ENCODE measurements around the gene PLS3.

The PLS3 gene

DNA sequence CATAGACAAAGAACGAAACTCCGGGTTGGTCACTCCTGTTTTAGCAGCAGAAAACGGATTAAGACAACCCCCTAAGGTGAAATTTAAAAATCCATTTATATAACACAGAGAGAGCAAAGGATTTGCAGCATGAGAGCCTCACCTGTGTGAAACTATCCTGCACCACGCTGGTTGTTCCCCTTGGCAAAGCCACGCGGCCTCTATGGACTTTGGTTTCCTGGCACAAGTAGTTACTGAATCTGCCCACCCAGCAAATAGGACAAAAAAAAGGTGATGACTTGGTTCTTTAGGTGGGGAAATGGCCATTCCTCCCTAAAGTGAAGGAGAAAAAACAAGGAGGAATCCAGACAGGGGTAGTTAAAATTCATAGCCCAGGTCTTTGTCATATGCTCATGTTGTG is 133.1 kb downstream of the PLS3 start:
- DNase-seq (ENCODE audit: low read depth), result no peak

DNA sequence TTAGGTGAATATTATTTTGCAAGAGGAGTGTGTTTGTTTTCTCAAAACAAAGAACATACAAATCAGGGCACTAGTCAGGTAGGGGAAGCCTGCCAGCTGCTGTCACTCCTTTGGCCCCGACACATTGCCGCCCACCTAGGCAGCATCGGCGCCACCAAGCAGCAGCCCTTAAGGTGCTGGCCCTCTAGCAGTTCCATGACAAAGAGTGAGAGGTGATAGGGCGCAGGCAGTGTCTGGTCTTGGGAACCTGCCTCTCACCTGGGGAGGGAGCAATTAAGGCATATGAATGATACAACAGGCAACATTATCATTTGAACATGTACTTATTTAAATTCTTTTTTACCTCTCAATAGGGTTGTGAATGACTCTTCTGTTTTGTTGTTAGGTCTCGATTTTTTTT is 135.1 kb downstream of the PLS3 start:
- no peak for DNase-seq (ENCODE audit: low read depth)

DNA sequence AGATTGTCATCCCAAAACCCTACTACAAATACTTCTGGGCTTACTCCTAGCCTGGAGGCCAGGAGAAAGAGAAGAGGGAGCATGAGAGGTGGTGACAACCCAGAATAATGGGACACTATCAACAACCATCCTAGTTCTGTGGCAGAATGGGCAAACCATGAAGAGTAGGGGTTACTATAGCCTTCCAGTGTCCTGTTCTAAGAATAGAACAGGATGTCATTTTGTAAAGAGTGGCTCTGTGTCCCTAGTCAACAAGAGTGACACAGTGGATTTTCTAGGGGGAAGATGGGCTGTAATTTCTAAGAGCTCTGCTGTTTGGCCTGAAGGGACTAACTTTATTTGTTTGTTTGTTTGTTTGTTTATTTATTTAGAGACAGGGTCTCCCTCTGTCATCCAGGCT is 136.0 kb downstream of the PLS3 start:
- no peak for DNase-seq (ENCODE audit: low read depth)

DNA sequence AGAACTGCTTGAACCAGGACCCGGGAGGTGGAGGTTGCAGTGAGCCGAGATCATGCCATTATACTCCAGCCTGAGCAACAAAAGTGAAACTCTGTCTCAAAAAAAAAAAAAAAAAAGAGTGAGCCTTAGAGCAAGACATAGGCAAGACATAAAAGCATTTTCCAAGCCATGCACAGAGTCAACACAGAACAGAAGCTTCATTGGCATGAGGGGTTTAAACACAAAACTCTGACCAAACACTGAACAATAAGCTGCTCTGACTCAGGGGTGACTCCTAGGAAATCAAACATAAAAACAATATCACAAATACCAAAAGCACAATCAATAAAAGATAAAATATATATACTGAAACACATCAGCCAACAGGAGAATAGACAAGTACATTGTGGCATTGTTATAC is 136.8 kb downstream of the PLS3 start:
- no peak for DNase-seq (ENCODE audit: low read depth)

All from activated T-cell treated with anti-CD3 and anti-CD28 coated beads for 24 hours (primary cell).